NCI-H460 (cell line): ENCODE data around the gene PAM. TPM values are rescaled to one million over a fixed set of nuclear protein-coding genes. Genes with fewer than 3 reads are reported as not detected.

ENCODE experiments used
- DNase-seq: peaks from one replicate; pipeline ENCODE4 v3.0.0-alpha.2; 2016; ENCODE audit warnings: low read depth; ENCODE audit errors: extremely low read depth
- polyA plus RNA-seq: library from polyadenylated mRNA; depleted of rRNA; stranded (reverse); fragments of >200 nt; gene quantifications from 2 replicates; pipeline ENCODE4 v1.2.3, GENCODE V29; 2014; cell fraction: nucleus; rRNA removed
- total RNA-seq: library from RNA; depleted of rRNA; stranded (reverse); fragments of >200 nt; shearing (Covaris generic); gene quantifications from 2 replicates; pipeline ENCODE4 v1.2.3, GENCODE V29; 2014; rRNA removed

Gene PAM
- 80.8 and 83.3 TPM in 2 replicates for total RNA-seq
- polyA plus RNA-seq, result 52.3 and 64.2 TPM in 2 replicates

- peak; percentile 40 for DNase-seq
These were observed at the start of gene PAM for GRCh38 chr5:102754767-102755431. Gene PAM, plus strand, starts transcription at chr5:102755305. Its CDS starts 110,891 bp downstream, at chr5:102866196.

- DNase-seq, result no peak
These were observed 43.4 kb upstream of the PAM start for GRCh38 chr5:102711525-102712385.

GRCh38 chr5:102713278-102713677 is 41.8 kb upstream of the PAM start:
- no peak for DNase-seq

GRCh38 chr5:102713682-102714231 is 41.3 kb upstream of the PAM start:
- no peak for DNase-seq

- DNase-seq, result peak; percentile 5
These were observed 39.9 kb upstream of the PAM start for GRCh38 chr5:102715082-102715807.

- no peak for DNase-seq
These were observed 39.1 kb upstream of the PAM start for GRCh38 chr5:102716017-102716416.

GRCh38 chr5:102718819-102719218 is 36.3 kb upstream of the PAM start:
- DNase-seq, result no peak

GRCh38 chr5:102719886-102720285 is 35.2 kb upstream of the PAM start:
- DNase-seq, result no peak

- no peak for DNase-seq
These were observed 34.1 kb upstream of the PAM start for GRCh38 chr5:102720969-102721368.

- no peak for DNase-seq
These were observed 32.2 kb upstream of the PAM start for GRCh38 chr5:102722931-102723330.

GRCh38 chr5:102731693-102732092 is 23.4 kb upstream of the PAM start:
- DNase-seq, result no peak

GRCh38 chr5:102733534-102733933 is 21.6 kb upstream of the PAM start:
- DNase-seq, result no peak

- DNase-seq, result no peak
These were observed 17.9 kb upstream of the PAM start for GRCh38 chr5:102737161-102737560.

- DNase-seq, result no peak
These were observed 17.2 kb upstream of the PAM start for GRCh38 chr5:102737805-102738469.

GRCh38 chr5:102740515-102740914 is 14.6 kb upstream of the PAM start:
- DNase-seq, result no peak

- DNase-seq, result no peak
These were observed 12.9 kb upstream of the PAM start for GRCh38 chr5:102742215-102742614.

GRCh38 chr5:102743900-102744299 is 11.2 kb upstream of the PAM start:
- no peak for DNase-seq

- no peak for DNase-seq
These were observed 7.5 kb upstream of the PAM start for GRCh38 chr5:102747386-102748166.

- DNase-seq, result no peak
These were observed 5.6 kb upstream of the PAM start for GRCh38 chr5:102749416-102750030.
